Activated CD4-positive, alpha-beta memory T cell treated with anti-CD3 and anti-CD28 coated beads, Interleukin-2, amount 10 ng/mL, durations not matched to agents 7 days and 5 days (primary cell): Measurements from ENCODE around the gene NLRC4. TPM values are rescaled to one million over a fixed set of nuclear protein-coding genes. Genes with fewer than 3 reads are reported as not detected.
"Not testable (repeated sequence)": the region's sequence is repeated elsewhere in the genome, so short reads cannot be mapped to it uniquely, and the experiment has no call there.

Experiments used
- CTCF ChIA-PET: fragments of 350-600 bp; sonication (Branson Sonifier 250); formaldehyde crosslinking; loops from one replicate; lab custom pipeline; 2021; ENCODE audit warnings: antibody characterized with exemption, inconsistent platforms; lab: Charles Lee
- POLR2A ChIA-PET: fragments of 350-600 bp; sonication (Branson Sonifier 250); formaldehyde crosslinking; loops from one replicate; lab custom pipeline; 2021; ENCODE audit warnings: antibody characterized with exemption; lab: Charles Lee
- DNase-seq: peaks from one replicate; pipeline ENCODE4 v3.0.0-alpha.2; 2020
- H3K27ac Mint-ChIP-seq: one replicate; pipeline ENCODE4 v1.8.0; 2021; ENCODE audit warnings: mild to moderate bottlenecking, mixed read lengths
- H3K27me3 Mint-ChIP-seq: one replicate; pipeline ENCODE4 v1.8.0; 2021; ENCODE audit warnings: mixed read lengths
- H3K36me3 Mint-ChIP-seq: one replicate; pipeline ENCODE4 v1.8.0; 2021; ENCODE audit warnings: low read depth, mixed read lengths
- H3K4me1 Mint-ChIP-seq: one replicate; pipeline ENCODE4 v1.8.0; 2021; ENCODE audit warnings: mixed read lengths
- H3K4me3 Mint-ChIP-seq: one replicate; pipeline ENCODE4 v1.8.0; 2021; ENCODE audit warnings: mild to moderate bottlenecking, mixed read lengths
- H3K9me3 Mint-ChIP-seq: one replicate; pipeline ENCODE4 v1.8.0; 2021; ENCODE audit warnings: mixed read lengths
- total RNA-seq, 2 experiments: library from RNA; stranded (reverse); gene quantifications; one replicate each; pipeline ENCODE4 v1.2.3, GENCODE V29; 2021

The NLRC4 gene
- total RNA-seq, 2 experiments from 2014 or later = 0.08 to 0.30 TPM

- Mint-ChIP-seq H3K27ac (no peak overlapping the region), H3K4me3 (no peak overlapping the region), H3K36me3 (peaks cover 3% of the 10 kb centered on the region), H3K27me3 (no peaks in the 10 kb centered on the region), H3K4me1 (peaks cover 2% of the 10 kb centered on the region), H3K9me3 (no peaks in the 10 kb centered on the region)
- POLR2A ChIA-PET = no interaction called here
- CTCF ChIA-PET = no interaction called here
- no peak for DNase-seq
Observed at GRCh38 chr2:32231959-32232358, 32.7 kb downstream of the NLRC4 start.

GRCh38 chr2:32229635-32230034 lies 35.1 kb downstream of the NLRC4 start:
- ChIA-PET CTCF (interaction anchor here (0.7 kb wide), 1 partner anchor 11 kb away, joined by 3 read pairs; no protein-coding TSS in a partner anchor), POLR2A (no interaction called here)
- Mint-ChIP-seq H3K9me3 (no peaks in the 10 kb centered on the region), H3K4me1 (peaks cover 2% of the 10 kb centered on the region), H3K27ac (no peak overlapping the region), H3K27me3 (no peaks in the 10 kb centered on the region), H3K4me3 (no peak overlapping the region), H3K36me3 (peaks cover 10% of the 10 kb centered on the region)
- no peak for DNase-seq

- Mint-ChIP-seq H3K4me1 (peaks cover 2% of the 10 kb centered on the region), H3K9me3 (no peaks in the 10 kb centered on the region), H3K36me3 (peaks cover 18% of the 10 kb centered on the region), H3K27me3 (no peaks in the 10 kb centered on the region), H3K4me3 (no peak overlapping the region), H3K27ac (no peak overlapping the region)
- no peak for DNase-seq
- ChIA-PET POLR2A (no interaction called here), CTCF (no interaction called here)
Observed at GRCh38 chr2:32228181-32228580, 36.5 kb downstream of the NLRC4 start.

GRCh38 chr2:32227492-32227891 lies 37.2 kb downstream of the NLRC4 start:
- no peaks in the 10 kb centered on the region for H3K27me3 Mint-ChIP-seq
- H3K4me3 Mint-ChIP-seq = no peak overlapping the region
- H3K27ac Mint-ChIP-seq = no peak overlapping the region
- ChIA-PET POLR2A (no interaction called here), CTCF (no interaction called here)
- H3K4me1 Mint-ChIP-seq = peaks cover 1% of the 10 kb centered on the region
- H3K9me3 Mint-ChIP-seq = no peaks in the 10 kb centered on the region
- peaks cover 23% of the 10 kb centered on the region for H3K36me3 Mint-ChIP-seq
- no peak for DNase-seq

- peaks cover 40% of the 10 kb centered on the region for H3K36me3 Mint-ChIP-seq
- ChIA-PET CTCF (no interaction called here), POLR2A (no interaction called here)
- H3K27me3 Mint-ChIP-seq = no peaks in the 10 kb centered on the region
- H3K27ac Mint-ChIP-seq = no peak overlapping the region
- no peaks in the 10 kb centered on the region for H3K4me1 Mint-ChIP-seq
- no peak overlapping the region for H3K4me3 Mint-ChIP-seq
- no peaks in the 10 kb centered on the region for H3K9me3 Mint-ChIP-seq
- DNase-seq = no peak
Observed at GRCh38 chr2:32222966-32223365, 41.7 kb downstream of the NLRC4 start.

- no peaks in the 10 kb centered on the region for H3K27me3 Mint-ChIP-seq
- DNase-seq = no peak
- no peaks in the 10 kb centered on the region for H3K9me3 Mint-ChIP-seq
- ChIA-PET CTCF (no interaction called here), POLR2A (no interaction called here)
- no peaks in the 10 kb centered on the region for H3K4me1 Mint-ChIP-seq
- peaks cover 46% of the 10 kb centered on the region for H3K36me3 Mint-ChIP-seq
- no peak overlapping the region for H3K4me3 Mint-ChIP-seq
- no peak overlapping the region for H3K27ac Mint-ChIP-seq
Observed at GRCh38 chr2:32220445-32220844, 44.2 kb downstream of the NLRC4 start.

GRCh38 chr2:32212295-32212694 lies 52.4 kb downstream of the NLRC4 start:
- Mint-ChIP-seq H3K27me3 (no peaks in the 10 kb centered on the region), H3K4me1 (no peaks in the 10 kb centered on the region), H3K36me3 (peaks cover 17% of the 10 kb centered on the region), H3K4me3 (no peak overlapping the region), H3K9me3 (no peaks in the 10 kb centered on the region), H3K27ac (no peak overlapping the region)
- ChIA-PET CTCF (interaction anchor here (0.6 to 1.5 kb wide), 7 partner anchors 19 to 1062 kb away, joined by 3 to 5 read pairs (median 3); no protein-coding TSS in a partner anchor), POLR2A (interaction anchor here (0.6 to 0.9 kb wide), 2 partner anchors 10 to 50 kb away, joined by 3 read pairs; no protein-coding TSS in a partner anchor)
- no peak for DNase-seq

GRCh38 chr2:32210767-32211408 lies 53.8 kb downstream of the NLRC4 start:
- no peaks in the 10 kb centered on the region for H3K4me1 Mint-ChIP-seq
- no peak overlapping the region for H3K4me3 Mint-ChIP-seq
- H3K36me3 Mint-ChIP-seq = peaks cover 15% of the 10 kb centered on the region
- H3K27ac Mint-ChIP-seq = no peak overlapping the region
- H3K9me3 Mint-ChIP-seq = no peaks in the 10 kb centered on the region
- POLR2A ChIA-PET = no interaction called here
- no peaks in the 10 kb centered on the region for H3K27me3 Mint-ChIP-seq
- no peak for DNase-seq
- CTCF ChIA-PET = interaction anchor here (0.6 kb wide), 1 partner anchor 20 kb away, joined by 5 read pairs; no protein-coding TSS in a partner anchor

GRCh38 chr2:32203428-32203827 lies 61.3 kb downstream of the NLRC4 start:
- peaks cover 40% of the 10 kb centered on the region for H3K36me3 Mint-ChIP-seq
- H3K27me3 Mint-ChIP-seq, H3K4me3 Mint-ChIP-seq, H3K27ac Mint-ChIP-seq, H3K9me3 Mint-ChIP-seq, DNase-seq, H3K4me1 Mint-ChIP-seq, CTCF ChIA-PET: not testable (repeated sequence)
- POLR2A ChIA-PET = interaction anchor here (2.0 kb wide), 1 partner anchor 38 kb away, joined by 4 read pairs; the partner anchor contains the start of gene SLC30A6

- no peak for DNase-seq
- no peaks in the 10 kb centered on the region for H3K27me3 Mint-ChIP-seq
- POLR2A ChIA-PET = no interaction called here
- peaks cover 5% of the 10 kb centered on the region for H3K4me1 Mint-ChIP-seq
- peaks cover 41% of the 10 kb centered on the region for H3K36me3 Mint-ChIP-seq
- H3K27ac Mint-ChIP-seq = no peak overlapping the region
- H3K4me3 Mint-ChIP-seq = no peak overlapping the region
- no peaks in the 10 kb centered on the region for H3K9me3 Mint-ChIP-seq
- CTCF ChIA-PET = no interaction called here
Observed at GRCh38 chr2:32200814-32201213, 63.9 kb downstream of the NLRC4 start.

- CTCF ChIA-PET = interaction anchor here (0.6 kb wide), 1 partner anchor 20 kb away, joined by 3 read pairs; no protein-coding TSS in a partner anchor
Observed at GRCh38 chr2:32192418-32192817, 72.3 kb downstream of the NLRC4 start.

GRCh38 chr2:32189011-32189410 lies 75.7 kb downstream of the NLRC4 start:
- ChIA-PET CTCF (interaction anchor here (1.4 kb wide), 1 partner anchor 23 kb away, joined by 4 read pairs; the partner anchor contains the start of gene SLC30A6), POLR2A (interaction anchor here (1.0 to 4.9 kb wide), 4 partner anchors 12 to 149 kb away, joined by 3 to 41 read pairs (median 4); partner anchors contain the start of genes DPY30 and SLC30A6)
- H3K36me3 Mint-ChIP-seq = peaks cover 42% of the 10 kb centered on the region

More at GRCh38 chr2:32192418-32192817, 72.3 kb downstream of the NLRC4 start:
- Mint-ChIP-seq H3K4me3 (no peak overlapping the region), H3K27ac (no peak overlapping the region), H3K36me3 (peaks cover 30% of the 10 kb centered on the region), H3K4me1 (peaks cover 32% of the 10 kb centered on the region), H3K9me3 (no peaks in the 10 kb centered on the region), H3K27me3 (no peaks in the 10 kb centered on the region)
- DNase-seq = no peak
- POLR2A ChIA-PET = interaction anchor here (1.0 to 1.2 kb wide), 2 partner anchors 12 to 27 kb away, joined by 3 to 6 read pairs; partner anchors contain the start of gene SLC30A6

GRCh38 chr2:32182667-32183066 lies 82.0 kb downstream of the NLRC4 start:
- no peaks in the 10 kb centered on the region for H3K27me3 Mint-ChIP-seq
- H3K4me1 Mint-ChIP-seq = no peaks in the 10 kb centered on the region
- no peak overlapping the region for H3K27ac Mint-ChIP-seq
- no peak overlapping the region for H3K4me3 Mint-ChIP-seq
- peaks cover 25% of the 10 kb centered on the region for H3K36me3 Mint-ChIP-seq
- DNase-seq = no peak
- ChIA-PET CTCF (no interaction called here), POLR2A (no interaction called here)
- no peaks in the 10 kb centered on the region for H3K9me3 Mint-ChIP-seq

More at GRCh38 chr2:32189011-32189410, 75.7 kb downstream of the NLRC4 start:
- peak overlapping the region; percentile 42 for H3K27ac Mint-ChIP-seq
- H3K4me3 Mint-ChIP-seq = no peak overlapping the region
- no peak for DNase-seq
- H3K9me3 Mint-ChIP-seq = no peaks in the 10 kb centered on the region
- H3K4me1 Mint-ChIP-seq = peaks cover 32% of the 10 kb centered on the region
- no peaks in the 10 kb centered on the region for H3K27me3 Mint-ChIP-seq
